ENCODE results near the gene ELOA.
"Not testable (repeated sequence)": the region's sequence is repeated elsewhere in the genome, so short reads cannot be mapped to it uniquely, and the experiment has no call there.

ELOA gene

GRCh38 chr1:23743287-23744152 lies at the start of gene ELOA:
TSS of gene ELOA (plus strand) at chr1:23743471. CDS start at chr1:23743504, 33 bp downstream.
- peak; percentile 94 for DNase-seq (ENCODE audit: low spot score)

GRCh38 chr1:23693599-23693998 lies 49.7 kb upstream of the ELOA start:
- no peak for DNase-seq (ENCODE audit: low spot score)

GRCh38 chr1:23694371-23694770 lies 48.9 kb upstream of the ELOA start:
- DNase-seq (ENCODE audit: low spot score) = no peak

GRCh38 chr1:23695667-23696066 lies 47.6 kb upstream of the ELOA start:
- DNase-seq (ENCODE audit: low spot score) = no peak

GRCh38 chr1:23696335-23696989 lies 46.8 kb upstream of the ELOA start:
- no peak for DNase-seq (ENCODE audit: low spot score)

DNA sequence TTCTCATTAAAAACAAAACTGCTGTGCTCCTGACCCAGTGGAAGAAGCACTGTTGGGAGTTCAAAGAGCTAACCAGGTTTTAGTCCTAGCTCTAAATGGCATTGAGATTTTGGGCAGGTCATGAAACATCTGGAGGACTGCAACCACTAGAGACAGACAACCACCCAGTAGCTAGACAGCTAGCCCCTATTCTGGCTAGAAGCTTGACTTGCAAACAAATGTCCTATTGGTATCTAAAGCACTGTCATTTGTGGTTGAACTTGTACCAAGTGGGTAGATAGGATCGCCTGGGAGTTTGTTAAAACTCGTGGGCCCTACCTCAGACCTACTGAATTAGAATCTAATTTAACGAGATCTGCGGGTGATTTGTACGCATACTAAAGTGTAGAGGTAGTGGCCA lies 44.8 kb upstream of the ELOA start:
- no peak for DNase-seq (ENCODE audit: low spot score)

DNA sequence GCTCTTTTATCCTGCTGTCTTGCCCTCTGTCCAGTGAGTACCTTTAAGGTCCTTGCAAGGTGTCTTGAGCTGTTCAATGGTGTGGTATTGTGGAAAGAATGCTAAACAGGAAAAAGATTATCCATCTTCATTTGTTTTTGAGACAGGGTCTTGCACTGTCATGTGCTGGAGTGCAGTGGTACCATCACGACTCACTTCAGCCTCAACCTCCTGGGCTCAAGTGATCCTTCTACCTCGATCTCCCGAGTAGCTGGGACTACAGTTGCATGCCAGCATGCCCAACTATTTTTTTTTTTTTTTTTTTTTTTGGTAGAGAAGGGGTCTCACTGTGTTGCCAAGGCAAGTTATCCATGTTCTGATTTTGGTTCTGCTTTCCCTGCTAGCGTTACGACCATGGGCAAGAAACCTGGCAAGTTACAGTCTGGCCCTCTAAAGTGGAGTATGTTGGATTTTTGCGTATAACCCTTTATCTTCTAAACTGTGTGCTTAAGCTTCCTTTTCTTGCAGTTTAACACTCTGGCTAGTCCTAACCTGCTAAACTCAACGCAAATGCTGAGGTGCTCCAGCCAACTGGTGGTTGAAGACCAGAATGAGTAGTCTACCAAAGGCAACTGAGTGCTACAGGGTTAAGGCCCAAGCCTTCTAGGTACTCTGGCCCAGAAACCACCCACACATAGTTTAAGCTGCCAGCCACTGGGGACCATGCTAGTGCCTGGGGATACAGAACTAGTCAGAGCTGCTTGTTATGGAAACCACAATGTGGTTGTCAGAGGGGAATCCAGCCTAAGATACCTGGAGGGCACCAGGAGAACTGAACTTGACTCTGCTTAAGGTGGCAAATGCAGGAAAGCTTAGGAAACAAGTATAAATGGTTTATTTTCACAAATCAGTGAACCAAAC lies 43.7 kb upstream of the ELOA start:
- DNase-seq (ENCODE audit: low spot score) = no peak

DNA sequence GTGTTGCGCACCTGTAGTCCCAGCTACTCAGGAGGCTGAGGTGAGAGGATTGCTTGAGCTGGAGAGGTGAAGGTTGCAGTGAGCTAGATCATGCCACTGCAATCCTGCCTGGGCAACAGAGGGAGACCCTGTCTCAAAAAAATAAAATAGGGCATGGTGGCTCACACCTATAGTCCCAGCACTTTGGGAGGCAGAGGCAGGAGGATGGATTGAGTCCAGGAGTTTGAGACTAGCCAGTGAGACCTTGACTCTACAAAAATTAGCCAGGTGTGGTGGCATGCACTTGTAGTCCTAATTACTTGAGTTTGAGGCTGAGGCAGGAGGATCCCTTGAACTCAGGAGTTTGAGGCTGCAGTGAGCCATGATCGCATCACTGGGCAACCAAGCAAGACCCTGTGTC lies 42.0 kb upstream of the ELOA start:
- DNase-seq (ENCODE audit: low spot score) = no peak

DNA sequence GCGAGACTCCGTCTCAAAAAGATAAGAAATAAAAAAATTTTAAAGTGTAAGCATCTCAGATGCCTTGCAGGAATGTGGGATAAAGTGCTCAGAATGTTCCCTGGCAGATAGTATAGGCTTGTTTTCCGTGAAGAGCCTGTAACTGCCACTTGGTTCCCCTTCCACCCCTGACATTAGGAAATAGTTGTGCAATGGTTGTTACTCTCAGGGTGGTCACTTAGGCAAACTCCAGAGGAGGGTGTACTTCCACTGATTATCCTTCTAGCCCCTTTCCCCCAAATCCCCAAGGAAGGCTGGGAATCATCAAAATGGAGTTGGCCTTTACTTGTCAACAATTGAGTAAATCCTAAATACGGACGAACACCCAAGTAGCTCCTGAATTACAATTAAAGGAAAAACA lies 41.3 kb upstream of the ELOA start:
- no peak for DNase-seq (ENCODE audit: low spot score)

- DNase-seq (ENCODE audit: low spot score) = no peak
Measured at GRCh38 chr1:23704834-23705495, 38.3 kb upstream of the ELOA start.

DNA sequence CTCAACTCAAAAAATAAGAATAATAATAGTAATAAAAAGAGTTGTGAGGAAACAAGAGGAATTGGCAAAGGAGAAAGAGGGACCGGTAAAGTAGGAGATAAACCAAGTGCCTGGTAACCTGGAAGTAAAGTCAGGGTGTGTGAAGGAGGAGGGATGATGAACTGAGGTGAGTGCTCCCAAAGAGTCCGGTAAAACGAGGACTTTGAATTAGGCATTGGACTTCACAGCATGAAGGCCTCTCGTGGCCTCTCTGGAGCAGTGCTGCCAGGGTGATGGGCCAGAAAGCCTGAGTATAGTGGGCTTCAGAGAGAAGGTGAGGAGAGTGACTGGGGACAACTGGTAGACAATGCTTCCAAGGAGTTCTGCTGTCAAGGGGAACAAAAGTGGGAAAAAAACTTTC lies 34.0 kb upstream of the ELOA start:
- DNase-seq (ENCODE audit: low spot score) = no peak

GRCh38 chr1:23718482-23718881 lies 24.8 kb upstream of the ELOA start:
- peak; percentile 63 for DNase-seq (ENCODE audit: low spot score)

GRCh38 chr1:23719162-23719820 lies 24.0 kb upstream of the ELOA start:
- DNase-seq (ENCODE audit: low spot score) = no peak

- no peak for DNase-seq (ENCODE audit: low spot score)
Measured at GRCh38 chr1:23720256-23720995, 22.8 kb upstream of the ELOA start.

DNA sequence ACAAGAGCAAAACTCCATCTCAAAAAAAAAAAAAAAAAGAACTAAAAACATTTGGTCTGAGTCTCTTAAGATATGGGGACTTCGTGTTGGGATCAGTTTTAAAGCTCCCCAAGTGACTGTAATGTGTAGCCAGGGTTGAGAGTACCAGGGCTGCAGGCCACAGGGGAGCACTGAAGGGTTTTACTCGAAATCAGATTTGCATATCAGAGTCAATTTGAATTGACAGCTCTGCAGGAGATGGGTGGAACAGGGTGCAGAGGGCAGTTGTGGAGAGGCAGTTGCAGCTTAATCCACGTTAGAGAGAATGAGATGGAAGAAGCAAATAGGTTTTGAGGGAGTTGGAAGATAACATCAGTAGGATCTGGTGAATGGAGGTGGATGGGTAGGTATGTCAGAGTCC lies 20.6 kb upstream of the ELOA start:
- no peak for DNase-seq (ENCODE audit: low spot score)

DNA sequence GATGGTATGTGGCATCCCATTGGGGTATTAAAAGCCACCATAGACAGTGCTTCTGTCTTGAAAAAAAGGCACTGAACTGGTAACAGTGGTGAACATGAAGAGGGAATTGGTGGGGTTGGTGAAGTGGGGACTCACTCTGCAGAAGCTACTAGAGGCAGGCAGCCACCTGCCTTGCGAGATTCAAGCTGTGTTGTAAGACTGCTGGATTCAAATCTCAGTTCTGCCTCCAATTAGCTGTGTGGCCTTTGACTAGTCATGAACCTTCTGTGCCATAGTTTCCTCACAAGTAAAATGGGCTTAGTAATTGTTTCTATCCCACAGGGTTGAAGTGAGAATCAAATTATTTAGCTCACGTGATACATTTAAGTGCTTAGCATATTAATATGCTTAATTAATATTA lies 16.6 kb upstream of the ELOA start:
- DNase-seq (ENCODE audit: low spot score) = no peak

DNA sequence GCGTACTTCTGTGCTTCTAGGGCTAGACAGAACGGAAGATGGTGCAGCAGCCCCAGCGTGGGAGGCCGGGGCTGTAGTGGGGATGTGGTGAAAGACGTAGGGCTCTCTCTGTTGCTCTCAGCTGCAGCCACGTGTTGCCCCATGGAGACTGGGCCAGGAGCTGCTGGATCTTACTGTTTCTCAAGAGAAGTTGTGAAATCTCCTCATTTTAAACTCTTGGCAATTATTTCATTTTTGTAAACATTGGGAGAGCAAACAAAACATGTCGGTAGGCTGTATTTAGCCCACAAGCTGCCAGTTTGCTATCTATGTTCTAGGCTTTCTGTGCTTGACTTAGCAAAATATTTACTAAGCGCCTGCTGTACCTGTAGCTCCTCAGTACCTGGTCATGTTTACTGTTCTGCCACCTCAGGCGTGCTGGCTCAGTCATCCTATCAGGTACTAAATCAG lies 15.9 kb upstream of the ELOA start:
- DNase-seq (ENCODE audit: low spot score) = no peak

DNA sequence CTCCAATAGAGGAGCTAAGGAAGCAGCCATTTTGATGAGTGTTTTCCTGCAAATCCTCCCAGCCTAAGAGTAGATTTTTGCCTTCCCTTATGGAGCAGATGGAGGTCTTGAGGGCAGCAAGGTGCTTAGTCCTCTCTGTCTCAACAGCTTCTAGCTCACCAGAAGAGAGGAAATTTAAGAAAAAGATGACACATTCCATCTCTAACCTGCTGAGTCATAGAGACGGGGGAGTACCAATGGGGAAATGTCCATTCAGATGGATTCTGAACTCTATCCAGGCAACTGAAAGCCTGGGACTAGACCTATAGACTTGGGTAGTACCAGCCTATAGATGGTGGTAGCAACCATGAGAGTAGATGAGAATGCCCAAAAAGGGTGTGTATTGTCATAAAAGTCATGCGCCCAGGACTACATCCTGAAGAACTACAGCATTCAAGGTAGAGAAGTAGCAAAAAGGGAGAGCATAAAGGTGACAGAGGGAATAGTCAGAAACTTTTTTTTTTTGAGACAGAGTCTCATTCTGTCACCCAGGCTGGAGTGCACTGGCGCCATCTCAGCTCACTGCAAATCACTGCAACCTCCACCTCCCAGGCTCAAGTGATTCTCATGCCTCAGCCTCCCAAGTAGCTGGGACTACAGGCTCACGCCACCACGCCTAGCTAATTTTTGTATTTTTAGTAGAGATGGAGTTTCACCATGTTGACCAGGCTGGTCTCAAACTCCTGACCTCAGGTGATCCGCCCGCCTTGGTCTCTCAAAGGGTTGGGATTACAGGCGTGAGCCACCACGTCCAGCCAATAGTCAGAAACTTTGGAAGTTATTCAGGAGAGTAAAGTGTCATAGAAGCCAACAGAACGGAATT lies 10.7 kb upstream of the ELOA start:
- DNase-seq (ENCODE audit: low spot score) = no peak

DNA sequence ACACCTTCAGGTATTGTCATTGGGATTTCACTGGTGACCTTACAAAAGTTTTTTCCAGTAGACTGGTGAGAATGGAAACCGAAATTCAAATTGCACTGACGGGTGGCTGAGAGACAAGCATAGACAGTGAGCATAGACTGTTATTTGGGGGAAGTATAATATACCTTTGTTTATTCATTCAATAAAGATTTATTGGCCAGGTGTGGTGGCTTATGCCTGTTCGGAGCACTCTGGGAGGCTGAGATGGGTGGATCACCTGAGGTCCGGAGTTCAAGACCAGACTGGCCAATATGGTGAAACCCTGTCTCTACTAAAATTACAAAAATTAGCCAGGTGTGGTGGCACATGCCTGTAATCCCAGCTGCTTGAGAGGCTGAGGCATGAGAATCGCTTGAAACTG lies 10.0 kb upstream of the ELOA start:
- DNase-seq (ENCODE audit: low spot score) = not testable (repeated sequence)
